A549 treated with CpdA at 1 μM for 4 hours (cell line): ENCODE data around the gene VSNL1. TPM values are rescaled to one million over a fixed set of nuclear protein-coding genes. Genes with fewer than 3 reads are reported as not detected.

Experiments
- total RNA-seq: library from RNA; stranded (reverse); fragments of 200-300 nt; extraction: Qiagen RNA extraction; gene quantifications from 5 replicates; pipeline ENCODE4 v1.2.3, GENCODE V29; 2022; ENCODE audit warnings: low read depth

The VSNL1 gene
- total RNA-seq = not detected in 5 replicates

DNA sequence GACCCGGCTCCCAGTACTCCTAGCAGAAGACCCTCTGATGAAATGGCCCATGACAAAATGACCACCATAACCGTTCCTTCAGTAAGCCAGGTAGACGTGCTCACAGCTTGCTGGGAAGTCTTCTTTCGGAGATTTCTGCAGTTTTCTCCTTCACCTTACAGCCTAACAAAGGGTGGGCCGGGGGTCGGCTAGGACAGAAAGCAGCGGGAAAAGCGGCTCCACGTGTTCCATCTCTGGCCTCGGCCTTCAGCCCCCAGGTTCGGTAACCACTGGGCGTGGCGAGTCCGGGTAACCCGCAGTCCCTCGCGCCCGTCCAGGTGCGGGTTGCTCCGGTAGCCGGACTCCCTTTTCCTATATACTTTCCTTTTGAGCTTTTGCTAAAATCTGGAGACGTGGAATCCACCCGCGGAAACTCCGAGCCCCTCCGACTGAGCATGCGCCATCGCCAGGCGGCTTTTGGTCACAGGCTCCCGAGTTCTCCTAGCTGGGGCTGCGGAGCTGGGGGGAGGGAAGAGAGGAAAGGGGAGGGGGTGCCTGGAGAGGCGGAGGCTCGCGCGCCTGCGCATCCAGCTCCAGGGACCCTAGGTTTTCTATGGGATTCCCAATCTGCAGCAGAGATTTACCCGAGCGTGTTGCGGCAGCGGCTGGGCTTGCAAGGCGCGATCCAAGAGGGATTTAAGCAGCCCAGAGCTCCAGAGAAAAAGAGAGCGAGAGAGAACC lies at the start of gene VSNL1:
VSNL1 (plus strand) TSS at position 604 of the 720 bp plus-strand sequence. CDS start 51,379 bp downstream, outside the sequence.

DNA sequence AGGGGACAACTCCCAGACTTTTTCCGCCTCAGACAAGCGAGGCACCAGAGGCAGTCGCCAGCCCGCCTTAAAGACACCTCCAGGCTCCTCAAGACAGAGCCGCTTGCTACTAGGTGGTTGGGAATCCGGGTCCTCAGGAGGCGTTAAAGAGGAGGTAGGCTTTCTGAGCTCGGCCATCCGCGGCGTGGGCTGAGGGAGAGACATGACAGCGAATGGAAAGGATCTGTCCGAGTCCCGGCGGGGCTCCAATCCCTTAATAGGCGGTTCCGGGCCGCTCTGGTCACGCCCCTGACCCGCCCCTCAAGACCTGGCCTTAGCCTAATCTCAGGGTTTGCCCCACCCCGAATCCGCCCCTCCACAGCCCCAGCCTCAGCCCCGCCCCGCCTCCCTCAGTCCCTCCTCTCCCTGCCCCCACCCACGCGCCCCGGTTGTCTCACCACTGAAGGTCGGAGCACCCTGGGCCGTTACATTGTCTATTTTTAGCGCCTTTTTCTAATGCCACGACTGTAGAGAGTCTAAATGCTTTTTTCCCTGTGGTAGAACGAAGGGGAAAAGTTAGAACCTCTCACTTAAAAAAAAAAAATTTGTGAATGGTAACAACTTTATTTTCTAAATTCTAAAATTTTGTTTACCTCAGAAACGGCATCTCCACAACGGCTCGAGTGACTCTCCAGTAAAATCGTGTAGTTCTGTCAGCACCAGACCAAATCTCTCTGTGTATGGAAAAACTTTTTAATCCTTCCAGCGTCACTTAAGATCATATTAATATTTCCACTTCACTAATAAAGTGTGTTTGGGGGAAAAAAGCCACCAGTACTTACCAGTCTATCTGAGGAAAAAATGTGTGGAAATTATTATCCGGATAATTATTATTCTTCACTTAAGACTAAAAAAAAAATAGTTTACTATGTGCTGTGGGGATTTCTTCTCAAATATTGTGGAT lies 22.0 kb upstream of the VSNL1 start, which contains the start of gene RAD51AP2:
RAD51AP2 (minus strand) TSS at position 229 of the 943 bp plus-strand sequence; CDS start at position 204, 25 bp downstream.

Other genes with a start within 250 kb of the VSNL1 start
- not detected in 5 replicates for gene RAD51AP2, start 22.3 kb upstream of the VSNL1 start, total RNA-seq
- 23.1 to 41.7 TPM (median 29.6 TPM) in 5 replicates for gene SMC6, start 213.1 kb downstream of the VSNL1 start, total RNA-seq
- gene GEN1, start 213.4 kb downstream of the VSNL1 start, total RNA-seq = 11.4 to 15.7 TPM (median 14.4 TPM) in 5 replicates